SK-N-SH treated with all-trans-retinoic acid at 6 μM for 48 hours (cell line): ENCODE results near the gene PLEKHG2.

ENCODE experiments used
- ATAC-seq: fragments of 200-7000 bp; cut with Tn5 transposase; 3 replicates; pipeline ENCODE4 v1.9.1; 2020; ENCODE audit warnings: mild to moderate bottlenecking, moderate library complexity
- BACH2 ChIP-seq: fragments of 250-450 bp; sonication (Bioruptor Pico); IDR thresholded peaks from 2 replicates; pipeline ENCODE4 v1.9.0; 2021; ENCODE audit warnings: mild to moderate bottlenecking, borderline replicate concordance
- CSDC2 ChIP-seq: fragments of 250-450 bp; sonication (Bioruptor Pico); IDR thresholded peaks from 2 replicates; pipeline ENCODE4 v1.5.0; 2020; ENCODE audit warnings: mild to moderate bottlenecking, moderate library complexity
- CSRNP3 ChIP-seq: fragments of 250-450 bp; sonication (Bioruptor Pico); IDR thresholded peaks from 2 replicates; pipeline ENCODE4 v1.5.1; 2021; ENCODE audit warnings: mild to moderate bottlenecking, moderate library complexity
- ESRRG ChIP-seq: fragments of 250-450 bp; sonication (Bioruptor Pico); IDR thresholded peaks from 2 replicates; pipeline ENCODE4 v1.6.1; 2021; ENCODE audit warnings: mild to moderate bottlenecking
- GLIS3 ChIP-seq: fragments of 250-450 bp; sonication (Bioruptor Pico); IDR thresholded peaks from 2 replicates; pipeline ENCODE4 v1.5.0; 2020; ENCODE audit warnings: mild to moderate bottlenecking, moderate library complexity
- ISL1 ChIP-seq: fragments of 250-450 bp; sonication (Bioruptor Pico); IDR thresholded peaks from 2 replicates; pipeline ENCODE4 v2.1.2; 2022; ENCODE audit warnings: mild to moderate bottlenecking, moderate library complexity
- OSR1 ChIP-seq: fragments of 250-450 bp; sonication (Bioruptor Pico); IDR thresholded peaks from 2 replicates; pipeline ENCODE4 v1.8.0; 2022; ENCODE audit warnings: moderate library complexity, mild to moderate bottlenecking, inconsistent platforms
- PATZ1 ChIP-seq: fragments of 250-450 bp; sonication (Bioruptor Pico); IDR thresholded peaks from 2 replicates; pipeline ENCODE4 v1.8.0; 2020; ENCODE audit warnings: mild to moderate bottlenecking, moderate library complexity, borderline replicate concordance
- RARB ChIP-seq: fragments of 250-450 bp; sonication (Bioruptor Pico); IDR thresholded peaks from 2 replicates; pipeline ENCODE4 v1.8.0; 2021; ENCODE audit warnings: mild to moderate bottlenecking, moderate library complexity
- SNAI2 ChIP-seq: fragments of 250-450 bp; sonication (Bioruptor Pico); IDR thresholded peaks from 2 replicates; pipeline ENCODE4 v1.5.0; 2020; ENCODE audit warnings: mild to moderate bottlenecking, moderate library complexity
- TCF4 ChIP-seq: fragments of 250-450 bp; sonication (Bioruptor Pico); IDR thresholded peaks from 2 replicates; pipeline ENCODE4 v1.8.0; 2021; ENCODE audit warnings: mild to moderate bottlenecking, moderate library complexity, borderline replicate concordance
- TOX ChIP-seq: fragments of 250-450 bp; sonication (Bioruptor Pico); IDR thresholded peaks from 2 replicates; pipeline ENCODE4 v1.8.0; 2021; ENCODE audit warnings: mild to moderate bottlenecking, moderate library complexity, borderline replicate concordance
- TSHZ2 ChIP-seq: fragments of 250-450 bp; sonication (Bioruptor Pico); IDR thresholded peaks from 2 replicates; pipeline ENCODE4 v1.5.0; 2020; ENCODE audit warnings: mild to moderate bottlenecking, moderate library complexity
- ZC3H10 ChIP-seq: fragments of 250-450 bp; sonication (Bioruptor Pico); IDR thresholded peaks from 2 replicates; pipeline ENCODE4 v1.5.1; 2021; ENCODE audit warnings: mild to moderate bottlenecking, moderate library complexity
- ZFP3 ChIP-seq: fragments of 250-450 bp; sonication (Bioruptor Pico); IDR thresholded peaks from 2 replicates; pipeline ENCODE4 v1.5.0; 2020; ENCODE audit warnings: mild to moderate bottlenecking, moderate library complexity
- ZFP30 ChIP-seq: fragments of 450-650 bp; formaldehyde crosslinking; IDR thresholded peaks from 2 replicates; pipeline ENCODE4 v1.5.0; 2022; ENCODE audit warnings: mild to moderate bottlenecking, moderate library complexity
- ZNF565 ChIP-seq: fragments of 450-650 bp; formaldehyde crosslinking; conservative IDR thresholded peaks from 2 replicates; pipeline ENCODE4 v1.5.0; 2020; ENCODE audit warnings: low read depth, mild to moderate bottlenecking, moderate library complexity
- ZNF8 ChIP-seq: fragments of 450-650 bp; formaldehyde crosslinking; IDR thresholded peaks from 2 replicates; pipeline ENCODE4 v1.5.0; 2020; ENCODE audit warnings: mild to moderate bottlenecking, moderate library complexity
- TF ChIP-seq, protein P1 (sequence below): fragments of 250-450 bp; sonication (Bioruptor Pico); IDR thresholded peaks from 2 replicates; pipeline ENCODE4 v1.5.1; 2020; ENCODE audit warnings: low read depth, mild to moderate bottlenecking, moderate library complexity

The PLEKHG2 gene

DNA sequence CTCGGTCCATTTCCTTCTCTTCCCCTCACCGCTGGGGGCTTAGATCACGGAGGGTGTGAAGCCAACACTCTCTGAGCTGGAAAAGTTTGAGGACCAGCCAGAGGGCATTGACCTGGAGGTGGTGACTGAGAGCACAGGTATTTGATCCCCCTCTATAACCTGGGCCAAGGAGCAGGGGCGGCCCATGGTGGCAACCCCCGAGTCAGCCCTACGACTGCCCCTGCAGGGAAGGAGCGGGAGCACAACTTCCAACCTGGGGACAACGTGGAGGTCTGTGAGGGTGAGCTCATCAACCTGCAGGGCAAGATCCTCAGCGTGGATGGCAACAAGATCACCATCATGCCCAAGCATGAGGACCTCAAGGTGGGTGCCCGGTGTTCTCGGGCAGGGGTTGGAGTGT lies 56.6 kb downstream of the PLEKHG2 start (continued):
- TF ChIP-seq TOX (CRISPR knock-in tag) (no peak), GLIS3 (CRISPR knock-in tag) (no peak)
- TF ChIP-seq, all 23 proteins: peak for 0

DNA sequence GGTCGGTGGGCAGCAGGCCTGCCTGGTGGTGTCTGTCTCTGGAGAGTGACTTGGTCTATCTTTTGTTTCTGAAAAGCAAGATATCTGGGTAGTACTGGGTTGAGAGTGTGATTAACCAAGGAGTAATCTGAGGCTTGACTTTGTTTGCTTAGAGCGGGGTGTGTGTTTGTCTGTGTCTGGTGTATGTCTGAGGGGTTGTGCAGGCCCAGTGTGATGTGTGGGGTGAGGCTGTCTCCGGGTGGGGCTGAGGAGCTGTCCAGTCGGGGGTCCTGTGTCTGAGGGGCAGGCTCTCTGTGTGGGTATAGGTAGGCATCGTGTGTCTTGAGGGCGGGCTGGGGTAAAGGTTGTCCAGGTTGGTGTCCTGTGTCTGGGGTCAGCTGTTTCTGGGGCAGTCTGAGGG lies 57.1 kb downstream of the PLEKHG2 start:
- TF ChIP-seq ZFP3 (no peak), PATZ1 (CRISPR knock-in tag) (no peak), ISL1 (CRISPR knock-in tag) (no peak), BACH2 (no peak), ZC3H10 (CRISPR knock-in tag) (no peak), RARB (no peak), ESRRG (CRISPR knock-in tag) (no peak), TSHZ2 (CRISPR knock-in tag) (no peak), ZFP30 (no peak), TCF4 (CRISPR knock-in tag) (no peak), TOX (CRISPR knock-in tag) (no peak), CSRNP3 (CRISPR knock-in tag) (no peak), ZNF8 (CRISPR knock-in tag) (no peak)
- TF ChIP-seq, protein P1, sequence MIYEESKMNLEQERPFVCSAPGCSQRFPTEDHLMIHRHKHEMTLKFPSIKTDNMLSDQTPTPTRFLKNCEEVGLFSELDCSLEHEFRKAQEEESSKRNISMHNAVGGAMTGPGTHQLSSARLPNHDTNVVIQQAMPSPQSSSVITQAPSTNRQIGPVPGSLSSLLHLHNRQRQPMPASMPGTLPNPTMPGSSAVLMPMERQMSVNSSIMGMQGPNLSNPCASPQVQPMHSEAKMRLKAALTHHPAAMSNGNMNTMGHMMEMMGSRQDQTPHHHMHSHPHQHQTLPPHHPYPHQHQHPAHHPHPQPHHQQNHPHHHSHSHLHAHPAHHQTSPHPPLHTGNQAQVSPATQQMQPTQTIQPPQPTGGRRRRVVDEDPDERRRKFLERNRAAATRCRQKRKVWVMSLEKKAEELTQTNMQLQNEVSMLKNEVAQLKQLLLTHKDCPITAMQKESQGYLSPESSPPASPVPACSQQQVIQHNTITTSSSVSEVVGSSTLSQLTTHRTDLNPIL (CRISPR knock-in tag) = no peak
- no peak for ATAC-seq

DNA sequence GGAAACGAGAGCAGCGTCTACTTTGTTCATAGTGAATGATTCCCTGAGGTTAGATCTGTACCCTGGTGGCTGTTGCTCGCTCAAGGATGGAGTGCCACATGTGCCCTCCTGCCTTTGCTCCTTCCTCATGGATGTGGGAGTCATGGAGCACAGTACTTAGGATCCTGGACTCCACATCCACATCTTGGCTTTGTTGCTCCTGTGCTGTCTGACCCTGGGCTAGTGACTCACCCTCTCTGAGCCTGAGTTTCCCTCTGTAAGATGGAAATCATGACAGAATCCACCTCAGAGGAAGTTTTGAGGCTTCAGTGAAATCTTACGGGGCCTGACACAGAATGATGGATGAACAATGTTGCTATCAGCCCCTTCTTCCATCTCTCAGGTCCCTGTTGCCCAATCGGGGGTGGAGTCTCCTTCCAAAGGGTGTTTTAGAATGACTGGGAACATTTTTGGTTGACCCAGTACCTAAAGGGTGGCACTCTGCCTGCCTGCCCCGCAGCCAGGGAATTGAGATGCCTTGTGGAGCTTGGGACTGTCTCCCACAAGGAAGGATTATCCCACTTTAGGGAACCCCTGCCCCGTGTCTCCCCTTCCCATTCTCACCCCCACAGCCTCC lies 58.4 kb downstream of the PLEKHG2 start:
- ATAC-seq = no peak
- TF ChIP-seq SNAI2 (CRISPR knock-in tag) = no peak
- no peak for TF ChIP-seq ZFP3
- no peak for TF ChIP-seq ISL1 (CRISPR knock-in tag)
- no peak for TF ChIP-seq CSDC2 (CRISPR knock-in tag)
- TF ChIP-seq ZNF565 (CRISPR knock-in tag) = no peak
- TF ChIP-seq ZC3H10 (CRISPR knock-in tag) = no peak
- no peak for TF ChIP-seq TOX (CRISPR knock-in tag)
- no peak for TF ChIP-seq ESRRG (CRISPR knock-in tag)
- no peak for TF ChIP-seq BACH2
- TF ChIP-seq GLIS3 (CRISPR knock-in tag) = no peak
- TF ChIP-seq OSR1 (CRISPR knock-in tag) = no peak

- TF ChIP-seq RARB (no peak), ZC3H10 (CRISPR knock-in tag) (no peak), TCF4 (CRISPR knock-in tag) (no peak)
- no peak for ATAC-seq
These were observed 59.5 kb downstream of the PLEKHG2 start for GRCh38 chr19:39471756-39472536.
